GOT3 (cell line): ENCODE measurements around the gene CDK5.
"Not testable (repeated sequence)": the region's sequence is repeated elsewhere in the genome, so short reads cannot be mapped to it uniquely, and the experiment has no call there.

Experiments used
- DNase-seq: peaks from one replicate; lab custom pipeline; 2025; ENCODE audit warnings: mixed read lengths; lab: John Stamatoyannopoulos, UW

Gene CDK5

GRCh38 chr7:151056666-151057505 is 811 bp downstream of the CDK5 start:
- DNase-seq: no peak

- DNase-seq: no peak
Observed at GRCh38 chr7:151056283-151056665, 1.4 kb downstream of the CDK5 start.

DNA sequence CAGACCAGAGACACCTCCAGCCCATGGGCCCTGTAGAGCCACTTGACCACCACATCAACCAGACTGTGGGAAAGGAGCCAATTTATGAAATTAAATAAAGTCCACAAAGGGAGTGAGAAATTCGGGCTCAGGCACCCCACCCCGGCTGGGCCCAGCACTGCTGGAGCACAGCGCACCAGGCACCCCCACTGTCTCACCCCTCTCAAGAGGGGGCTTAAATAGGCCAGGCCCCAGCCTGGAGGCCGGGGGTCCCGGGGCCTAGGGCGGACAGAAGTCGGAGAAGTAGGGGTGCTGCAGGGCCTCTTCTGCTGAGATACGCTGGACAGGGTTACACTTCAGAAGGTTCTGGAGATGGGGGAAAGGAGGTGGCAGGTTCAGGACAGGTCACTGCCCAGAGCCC is 3.9 kb downstream of the CDK5 start:
- no peak for DNase-seq

DNA sequence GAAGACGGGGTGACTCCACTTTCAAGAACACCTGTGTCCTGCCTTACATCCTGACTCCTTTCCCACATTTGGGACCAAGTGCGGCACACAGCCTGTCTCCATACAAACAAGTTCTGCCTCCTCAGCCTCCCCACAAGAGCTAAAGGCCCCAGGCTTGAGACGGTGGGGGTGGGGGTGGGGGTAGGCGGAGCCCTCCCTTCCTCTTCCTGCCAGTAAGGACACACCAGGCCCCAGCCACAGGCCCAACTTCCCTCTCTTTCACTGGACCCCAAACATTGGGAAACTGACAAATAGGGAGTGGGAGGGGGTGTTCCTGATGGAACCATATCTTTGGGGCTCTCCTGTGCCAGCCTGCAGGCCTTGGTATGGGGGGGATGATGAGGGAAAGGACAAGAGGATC is 4.6 kb downstream of the CDK5 start:
- DNase-seq: no peak

DNA sequence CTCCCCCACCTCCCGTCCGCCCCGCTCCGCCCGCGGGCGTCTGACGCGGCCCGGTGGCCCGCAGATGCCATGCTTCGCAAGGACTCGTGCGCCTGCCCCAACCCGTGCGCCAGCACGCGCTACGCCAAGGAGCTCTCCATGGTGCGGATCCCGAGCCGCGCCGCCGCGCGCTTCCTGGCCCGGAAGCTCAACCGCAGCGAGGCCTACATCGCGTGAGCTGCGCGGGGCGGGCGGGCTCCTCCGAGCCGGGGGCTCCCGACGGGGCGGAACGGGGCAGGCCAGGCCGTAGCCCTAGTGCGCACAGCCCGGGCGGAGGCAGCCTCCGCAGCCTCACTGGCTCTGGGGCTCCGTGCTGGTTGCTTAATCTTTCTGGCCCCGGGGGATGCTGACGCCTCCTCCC is 6.6 kb downstream of the CDK5 start:
- peak; percentile 22 for DNase-seq

- no peak for DNase-seq
Observed at GRCh38 chr7:151048911-151049463, 8.7 kb downstream of the CDK5 start.

GRCh38 chr7:151047976-151048815 is 9.5 kb downstream of the CDK5 start, which contains the start of gene ASIC3:
Gene ASIC3, plus strand, starts transcription at chr7:151048531. Its CDS starts 355 bp downstream, at chr7:151048886.
- DNase-seq: no peak

DNA sequence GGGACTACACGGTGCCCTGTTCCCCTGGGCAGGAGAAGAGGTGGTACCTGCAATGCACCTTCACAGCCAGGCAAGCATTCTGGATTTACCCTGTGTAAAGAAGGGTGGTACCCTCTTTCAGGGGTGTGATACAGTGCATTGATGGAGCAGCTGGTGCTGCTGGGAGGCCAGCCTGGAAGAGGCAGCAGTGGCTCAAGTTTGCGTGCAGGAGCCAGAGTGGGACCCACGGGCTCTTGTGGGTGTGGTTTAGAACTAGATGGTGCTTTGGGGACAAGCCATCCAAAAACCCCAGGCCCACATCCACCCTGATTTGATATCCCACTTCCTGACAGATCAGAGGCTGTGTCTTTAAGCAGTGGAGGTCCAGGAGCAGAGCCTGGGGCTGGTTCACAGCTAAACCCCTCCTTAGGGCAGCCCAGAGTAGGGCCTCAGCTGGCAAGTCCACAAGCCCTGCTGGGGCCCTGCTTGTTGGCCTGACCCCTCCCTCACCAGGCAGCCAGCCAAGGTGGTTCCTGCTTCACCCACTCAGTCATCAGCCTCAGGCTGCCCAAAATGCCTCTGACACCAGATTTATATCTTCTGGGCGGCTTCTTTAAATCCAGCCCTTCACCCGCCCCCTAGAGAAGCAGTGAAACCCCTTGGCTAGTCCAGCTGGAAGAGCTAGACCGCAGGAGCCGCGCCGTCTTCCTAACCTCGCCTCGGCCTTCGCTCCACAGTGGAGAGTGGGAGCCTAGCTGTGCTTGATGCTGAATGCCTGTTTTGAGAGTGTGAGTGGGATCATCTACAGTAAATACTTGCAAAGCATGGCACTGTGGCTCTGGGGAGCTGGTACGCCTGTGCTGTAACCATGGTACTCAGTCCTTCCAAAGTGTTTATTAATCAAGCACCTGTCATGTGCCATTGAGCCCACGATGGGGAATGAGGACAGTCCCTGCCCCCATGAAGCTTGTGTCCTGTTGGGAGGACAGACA is 10.8 kb downstream of the CDK5 start:
- DNase-seq: no peak

DNA sequence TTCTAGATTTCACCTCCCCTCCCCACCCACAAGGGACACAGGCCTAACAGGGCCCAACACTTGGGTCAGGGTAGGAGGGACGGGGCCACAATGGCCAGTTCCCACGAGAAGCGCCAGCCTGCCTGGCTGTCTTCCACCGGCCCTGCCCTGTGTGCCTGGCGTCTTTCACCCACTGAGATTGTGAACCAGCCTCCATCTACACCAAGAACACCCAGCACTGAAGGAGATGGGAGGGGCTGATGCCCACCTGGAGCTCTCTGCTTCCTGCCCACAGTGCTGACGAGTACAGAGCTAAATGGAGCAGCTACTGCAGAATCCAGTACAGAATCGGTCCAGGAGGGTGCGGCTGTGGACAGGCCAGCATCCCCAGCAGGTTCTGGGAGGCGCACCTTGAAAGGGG is 11.7 kb downstream of the CDK5 start:
- DNase-seq: no peak

- no peak for DNase-seq
Observed at GRCh38 chr7:151045262-151045661, 12.4 kb downstream of the CDK5 start.

DNA sequence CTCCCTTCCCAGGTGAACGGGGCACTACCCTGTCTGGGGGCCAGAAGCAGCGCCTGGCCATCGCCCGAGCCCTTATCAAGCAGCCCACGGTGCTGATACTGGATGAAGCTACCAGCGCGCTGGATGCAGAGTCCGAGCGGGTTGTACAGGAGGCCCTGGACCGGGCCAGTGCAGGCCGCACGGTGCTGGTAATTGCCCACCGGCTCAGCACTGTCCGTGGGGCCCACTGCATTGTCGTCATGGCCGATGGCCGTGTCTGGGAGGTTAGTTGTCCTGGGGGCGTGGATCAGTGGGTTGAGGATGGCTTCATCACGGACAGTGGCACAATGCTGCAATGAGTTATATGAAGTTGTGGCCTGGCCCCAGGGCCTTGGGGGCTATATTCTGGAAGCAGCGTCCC is 13.7 kb downstream of the CDK5 start:
- no peak for DNase-seq

DNA sequence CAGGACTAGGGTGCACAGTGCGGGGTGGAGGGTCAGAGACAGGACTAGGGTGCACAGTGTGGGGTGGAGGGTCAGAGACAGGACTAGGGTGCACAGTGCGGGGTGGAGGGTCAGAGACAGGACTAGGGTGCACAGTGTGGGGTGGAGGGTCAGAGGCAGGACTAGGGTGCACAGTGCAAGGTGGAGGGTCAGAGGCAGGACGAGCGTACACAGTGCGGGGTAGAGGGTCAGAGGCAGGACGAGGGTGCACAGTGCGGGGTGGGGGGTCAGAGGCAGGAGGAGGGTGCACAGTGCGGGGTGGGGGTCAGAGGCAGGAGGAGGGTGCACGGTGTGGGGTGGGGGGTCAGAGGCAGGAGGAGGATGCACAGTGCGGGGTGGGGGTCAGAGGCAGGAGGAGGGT is 14.2 kb downstream of the CDK5 start:
- DNase-seq: not testable (repeated sequence)

- DNase-seq: no peak
Observed at GRCh38 chr7:151040616-151041375, 16.9 kb downstream of the CDK5 start.

- DNase-seq: no peak
Observed at GRCh38 chr7:151039850-151040548, 17.7 kb downstream of the CDK5 start.

GRCh38 chr7:151038951-151039849 is 18.5 kb downstream of the CDK5 start:
- DNase-seq: peak; percentile 77

GRCh38 chr7:151035902-151036301 is 21.8 kb downstream of the CDK5 start:
- DNase-seq: no peak

GRCh38 chr7:151035026-151035717 is 22.5 kb downstream of the CDK5 start:
- DNase-seq: no peak

DNA sequence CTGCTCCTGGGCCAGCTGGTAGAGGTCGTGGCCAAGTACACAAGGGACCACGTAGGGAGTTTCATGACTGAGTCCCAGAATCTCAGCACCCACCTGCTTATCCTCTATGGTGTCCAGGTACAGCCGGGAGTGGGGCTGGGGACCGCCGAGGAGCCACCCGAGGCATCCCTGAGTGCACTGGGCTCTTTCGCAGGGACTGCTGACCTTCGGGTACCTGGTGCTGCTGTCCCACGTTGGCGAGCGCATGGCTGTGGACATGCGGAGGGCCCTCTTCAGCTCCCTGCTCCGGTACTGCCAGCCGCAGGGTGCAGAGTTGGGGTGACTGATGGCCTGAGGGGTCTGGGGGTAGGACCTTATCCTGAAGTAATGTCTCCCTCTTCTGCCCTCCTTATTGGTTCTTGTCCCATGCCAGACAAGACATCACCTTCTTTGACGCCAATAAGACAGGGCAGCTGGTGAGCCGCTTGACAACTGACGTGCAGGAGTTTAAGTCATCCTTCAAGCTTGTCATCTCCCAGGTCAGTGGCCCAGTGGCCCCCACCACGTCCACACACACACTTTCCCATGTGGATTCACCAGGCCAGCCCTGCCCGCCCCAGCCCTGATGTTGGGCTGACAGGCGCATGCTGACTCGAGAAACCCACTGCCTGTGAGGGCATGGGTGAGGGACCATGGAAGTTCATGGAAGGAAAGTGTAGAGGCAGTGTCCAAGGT is 23.2 kb downstream of the CDK5 start:
- DNase-seq: no peak
